Activated T-cell treated with anti-CD3 and anti-CD28 coated beads, Interleukin-2, amount 50 U/mL, for 72 hours (primary cell): ENCODE measurements around the gene SP6. TPM values are rescaled to one million over a fixed set of nuclear protein-coding genes. Genes with fewer than 3 reads are reported as not detected.

Experiments used
- ATAC-seq, 2 donors: fragments of 150-1000 bp; cut with Tn5 transposase; replicated peaks in 1 of 2; 2 replicates each; pipeline ENCODE4 v1.10.0; 2021; ENCODE audit warnings: moderate library complexity in 2 of 2, mild to moderate bottlenecking in 1 of 2
- DNase-seq, 2 donors: peaks; one replicate each; pipeline ENCODE4 v3.0.0; 2021 to 2022; ENCODE audit warnings: mixed read lengths in 1 of 2
- H3K27ac Mint-ChIP-seq: one replicate; pipeline ENCODE4 v1.8.0; 2022; ENCODE audit warnings: mild to moderate bottlenecking, moderate library complexity, mixed read lengths
- H3K27me3 Mint-ChIP-seq: one replicate; pipeline ENCODE4 v1.8.0; 2022; ENCODE audit warnings: low read depth, mixed read lengths
- H3K36me3 Mint-ChIP-seq, 2 donors: one replicate each; pipeline ENCODE4 v1.8.0; 2022; ENCODE audit warnings: mixed read lengths in 2 of 2, mild to moderate bottlenecking in 1 of 2; ENCODE audit not compliant: insufficient read depth in 2 of 2
- H3K4me1 Mint-ChIP-seq: one replicate; pipeline ENCODE4 v1.8.0; 2022; ENCODE audit warnings: low read depth, mixed read lengths
- H3K4me3 Mint-ChIP-seq, 2 donors: one replicate each; pipeline ENCODE4 v1.8.0; 2022; ENCODE audit warnings: mild to moderate bottlenecking in 2 of 2, mixed read lengths in 2 of 2, moderate library complexity in 2 of 2
- H3K9me3 Mint-ChIP-seq, 2 donors: one replicate each; pipeline ENCODE4 v1.8.0; 2022; ENCODE audit warnings: mixed read lengths in 2 of 2
- total RNA-seq, 2 donors: library from RNA; stranded (reverse); gene quantifications; one replicate each; pipeline ENCODE4 v1.2.3, GENCODE V29; 2022

Gene SP6
- total RNA-seq, 2 donors from 2014 or later = 0.12 to 0.28 TPM

- DNase-seq (no peak), ATAC-seq (no peak)
- Mint-ChIP-seq H3K4me1 (peaks cover 45% of the 10 kb centered on the region), H3K27ac (no peak overlapping the region), H3K4me3 (no peak overlapping the region), H3K27me3 (peaks cover 39% of the 10 kb centered on the region), H3K9me3 (no peaks in the 10 kb centered on the region), H3K36me3 (peaks cover 0 to 1% of the 10 kb centered on the region in 2 donors)
Measured at GRCh38 chr17:47843391-47843730, 7.6 kb downstream of the SP6 start.

DNA sequence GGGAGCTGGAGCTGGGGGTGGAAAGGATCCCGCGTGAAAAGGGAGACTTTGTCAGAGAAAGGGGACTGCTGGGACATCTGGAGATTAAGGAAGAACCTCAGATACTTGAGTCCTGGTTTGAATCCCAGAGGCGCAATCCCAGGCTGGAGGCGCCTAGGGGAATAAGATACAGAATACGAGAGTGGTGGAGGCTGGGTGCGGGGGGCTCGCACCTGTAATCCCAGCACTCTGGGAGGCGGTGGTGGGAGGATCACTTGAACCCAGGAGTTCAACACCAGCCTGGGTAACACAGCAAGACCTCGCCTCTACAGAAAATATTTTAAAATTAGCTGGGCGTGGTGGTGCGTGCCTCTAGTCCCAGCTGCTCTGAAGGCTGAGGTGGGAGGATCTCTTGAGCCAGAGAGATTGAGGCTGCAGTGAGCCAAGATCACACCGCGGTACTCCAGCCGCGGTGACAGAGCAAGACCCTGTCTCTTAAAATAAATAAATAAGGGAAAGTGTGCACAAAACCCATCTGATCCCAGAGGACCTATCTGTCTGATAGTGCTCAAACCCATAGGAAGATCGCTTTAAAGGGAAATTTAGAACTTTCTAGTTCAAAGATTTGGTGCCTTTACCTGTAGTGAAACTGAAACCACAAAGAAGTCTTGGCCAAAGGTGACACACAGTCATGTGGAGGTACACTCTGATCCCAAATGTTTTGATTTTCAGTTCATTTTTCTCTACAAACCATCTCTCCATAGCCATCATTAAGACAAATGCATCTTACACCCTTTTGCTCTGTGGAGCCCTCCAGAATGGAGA, 9.3 kb downstream of the SP6 start:
- Mint-ChIP-seq H3K27ac (peak overlapping the region; percentile 16), H3K4me1 (peaks cover 38% of the 10 kb centered on the region), H3K27me3 (peaks cover 27% of the 10 kb centered on the region), H3K4me3 (peak overlapping the region; percentile 90 to 99), H3K9me3 (no peaks in the 10 kb centered on the region), H3K36me3 (peaks cover 0 to 1% of the 10 kb centered on the region in 2 donors)
- DNase-seq (no peak), ATAC-seq (no peak)

DNA sequence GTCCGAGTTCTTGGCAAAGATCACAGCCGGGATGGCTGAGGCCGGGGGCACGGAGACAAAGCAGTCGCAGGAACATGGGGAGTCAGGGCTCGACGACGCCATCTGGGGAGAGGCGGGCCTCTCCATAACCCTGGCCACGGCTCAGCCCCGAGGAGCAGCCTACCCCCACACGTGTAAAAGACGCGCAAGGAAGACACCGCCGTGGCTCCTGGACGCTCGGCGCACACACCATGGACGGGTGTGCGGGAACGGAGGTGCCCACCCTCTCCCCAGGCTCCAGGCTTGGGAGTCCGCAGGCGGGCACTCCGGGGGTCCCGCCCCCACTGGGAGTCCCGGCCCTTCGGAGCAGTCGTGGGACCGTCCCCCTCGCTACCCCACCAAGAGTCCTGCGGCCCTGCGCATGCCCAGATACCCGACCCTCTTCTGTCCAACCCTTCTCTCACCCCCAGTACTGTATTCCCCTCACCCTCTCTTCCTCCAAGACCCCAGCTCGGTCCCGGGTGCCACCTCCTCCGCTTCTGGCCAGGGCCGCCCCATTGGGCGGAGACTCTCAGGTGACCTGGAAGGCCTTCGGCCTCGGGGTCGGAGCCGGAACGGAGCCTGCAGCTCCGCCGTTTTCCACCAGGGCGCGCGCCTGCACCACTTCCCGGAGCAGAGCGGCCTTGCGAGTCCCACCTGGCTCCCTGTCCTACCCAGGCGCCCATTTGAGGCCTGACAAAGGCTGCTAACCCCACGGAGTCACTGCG, 10.0 kb downstream of the SP6 start, which contains the start of gene SCRN2:
SCRN2 (minus strand) TSS at position 532 of the 746 bp plus-strand sequence; CDS start at position 102, 430 bp downstream.
- Mint-ChIP-seq H3K4me1 (peaks cover 38% of the 10 kb centered on the region), H3K27ac (peak within 1 kb of the TSS; percentile 27), H3K36me3 (peaks cover 0 to 1% of the 10 kb centered on the region in 2 donors), H3K9me3 (no peaks in the 10 kb centered on the region), H3K27me3 (peaks cover 19% of the 10 kb centered on the region), H3K4me3 (peak within 1 kb of the TSS; percentile 90 to 99)
- peak; percentile 93 to 97 for DNase-seq
- ATAC-seq = peak; percentile 92 to 94

DNA sequence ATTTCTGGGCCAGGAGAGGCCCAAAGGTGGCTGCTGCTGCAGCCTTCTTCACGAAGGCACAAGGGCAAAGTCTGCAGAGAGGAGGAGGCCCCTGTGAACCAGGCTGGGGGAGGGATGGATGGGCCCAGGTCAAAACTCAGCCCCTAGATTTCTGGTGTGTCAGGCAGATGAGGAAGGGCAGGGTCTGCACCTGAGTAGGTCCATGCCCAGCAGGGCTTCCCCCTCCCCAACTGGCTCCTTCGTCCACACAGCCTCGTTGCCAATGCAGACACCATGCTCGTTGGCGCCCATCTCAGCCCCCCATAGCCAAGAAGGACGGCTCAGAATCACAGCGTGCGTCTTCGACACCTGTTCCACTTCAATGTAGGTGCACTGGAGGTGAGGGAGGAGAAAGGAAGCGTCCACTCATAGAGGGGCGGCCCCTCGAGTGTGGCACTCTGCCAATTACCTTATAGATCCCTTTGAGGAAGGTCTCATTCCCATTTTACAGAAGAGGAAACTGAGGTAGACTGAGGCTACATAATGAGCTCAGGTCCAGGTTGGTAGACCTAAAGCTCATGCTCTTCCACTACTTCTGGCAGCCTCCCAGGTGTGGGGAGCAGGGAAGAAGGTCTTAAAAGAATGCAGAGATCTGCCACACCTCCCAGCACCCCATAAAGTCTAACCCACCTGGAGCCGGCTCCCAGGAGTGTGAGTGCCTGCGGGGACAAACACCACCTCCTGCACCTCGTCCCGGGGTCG, 10.8 kb downstream of the SP6 start:
- Mint-ChIP-seq H3K27me3 (peaks cover 12% of the 10 kb centered on the region), H3K9me3 (no peaks in the 10 kb centered on the region), H3K27ac (peak overlapping the region; percentile 27), H3K4me3 (peak overlapping the region; percentile 90 to 99), H3K36me3 (peaks cover 0 to 1% of the 10 kb centered on the region in 2 donors), H3K4me1 (peaks cover 44% of the 10 kb centered on the region)
- ATAC-seq (no peak), DNase-seq (no peak)

DNA sequence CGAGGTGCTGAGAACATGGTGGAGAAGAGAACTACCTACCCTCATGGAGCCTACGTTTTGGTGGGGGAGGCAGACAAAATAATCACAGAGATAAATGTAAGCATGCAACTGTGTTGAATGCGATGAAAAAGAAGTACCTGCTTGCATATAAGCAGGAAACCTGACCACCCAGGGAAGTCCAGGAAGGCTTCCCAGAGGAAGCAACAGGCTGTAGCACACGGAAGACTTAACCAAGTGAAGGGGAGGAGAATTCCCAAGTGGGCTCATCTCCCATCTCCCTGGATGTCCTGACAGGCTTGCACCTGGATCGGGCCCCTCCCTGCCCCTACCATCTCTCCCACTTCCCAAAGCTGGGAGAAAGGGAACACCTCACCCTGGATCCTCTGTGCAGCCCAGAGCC, 11.9 kb downstream of the SP6 start:
- peaks cover 0 to 1% of the 10 kb centered on the region in 2 donors for H3K36me3 Mint-ChIP-seq
- H3K27ac Mint-ChIP-seq = no peak overlapping the region
- DNase-seq (no peak), ATAC-seq (no peak)
- H3K9me3 Mint-ChIP-seq = no peaks in the 10 kb centered on the region
- H3K27me3 Mint-ChIP-seq = peaks cover 1% of the 10 kb centered on the region
- peaks cover 55% of the 10 kb centered on the region for H3K4me1 Mint-ChIP-seq
- no peak overlapping the region for H3K4me3 Mint-ChIP-seq

DNA sequence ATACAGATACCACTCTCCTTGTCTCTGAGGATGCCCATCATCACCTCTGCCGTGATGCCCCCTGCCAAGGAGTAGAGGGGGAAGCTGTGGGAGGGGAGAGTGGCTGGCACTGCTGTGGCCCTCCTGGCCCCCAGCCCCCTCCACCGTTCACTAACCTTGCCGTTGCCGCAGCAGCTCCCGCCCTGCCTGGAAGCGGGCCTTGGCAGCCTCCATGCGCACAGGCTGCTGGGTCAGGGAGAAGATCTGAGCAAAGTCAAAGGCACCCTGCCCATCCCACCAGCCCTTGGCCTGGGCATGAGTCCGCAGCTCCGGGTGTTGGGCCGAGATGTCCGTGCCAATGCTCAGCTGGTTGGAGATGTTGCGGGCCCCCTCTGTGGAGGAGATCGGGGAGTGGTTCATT, 12.3 kb downstream of the SP6 start:
- Mint-ChIP-seq H3K27ac (no peak overlapping the region), H3K4me3 (no peak overlapping the region), H3K4me1 (peaks cover 60% of the 10 kb centered on the region), H3K27me3 (no peaks in the 10 kb centered on the region), H3K36me3 (peaks cover 0 to 1% of the 10 kb centered on the region in 2 donors), H3K9me3 (no peaks in the 10 kb centered on the region)
- DNase-seq (no peak), ATAC-seq (no peak)

GRCh38 chr17:47837401-47838039, 13.4 kb downstream of the SP6 start:
- H3K4me1 Mint-ChIP-seq = peaks cover 51% of the 10 kb centered on the region
- H3K36me3 Mint-ChIP-seq = peaks cover 0 to 1% of the 10 kb centered on the region in 2 donors
- no peaks in the 10 kb centered on the region for H3K27me3 Mint-ChIP-seq
- H3K4me3 Mint-ChIP-seq = no peak overlapping the region
- no peak overlapping the region for H3K27ac Mint-ChIP-seq
- no peak for DNase-seq
- H3K9me3 Mint-ChIP-seq = no peaks in the 10 kb centered on the region
- ATAC-seq = no peak

GRCh38 chr17:47836601-47837000, 14.4 kb downstream of the SP6 start:
- no peak overlapping the region for H3K27ac Mint-ChIP-seq
- ATAC-seq (no peak), DNase-seq (no peak)
- H3K9me3 Mint-ChIP-seq = no peaks in the 10 kb centered on the region
- H3K27me3 Mint-ChIP-seq = no peaks in the 10 kb centered on the region
- no peak overlapping the region for H3K4me3 Mint-ChIP-seq
- peaks cover 0 to 1% of the 10 kb centered on the region in 2 donors for H3K36me3 Mint-ChIP-seq
- H3K4me1 Mint-ChIP-seq = peaks cover 51% of the 10 kb centered on the region

DNA sequence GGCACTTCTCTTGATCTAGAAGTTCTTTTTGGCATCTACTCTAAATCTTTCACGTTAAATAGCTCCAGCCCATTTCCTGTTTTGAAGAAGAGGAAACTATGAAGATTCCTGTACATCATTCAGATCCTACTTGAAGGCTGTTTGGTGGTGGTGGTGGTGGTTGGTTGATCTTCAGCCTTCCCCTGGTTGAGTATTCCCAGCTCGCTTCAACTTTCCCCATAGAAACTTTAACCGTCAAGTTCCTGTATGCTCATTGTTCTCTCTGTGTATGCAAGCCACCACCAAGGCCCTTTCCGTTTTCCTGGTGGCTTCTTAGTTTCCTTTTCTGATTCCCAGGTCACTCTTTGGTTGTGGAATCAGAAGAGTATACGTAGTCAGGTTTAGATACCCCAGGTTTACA, 16.2 kb downstream of the SP6 start:
- no peaks in the 10 kb centered on the region for H3K9me3 Mint-ChIP-seq
- no peaks in the 10 kb centered on the region for H3K27me3 Mint-ChIP-seq
- H3K27ac Mint-ChIP-seq = no peak overlapping the region
- H3K4me3 Mint-ChIP-seq = no peak overlapping the region
- DNase-seq (no peak), ATAC-seq (no peak)
- no peaks in the 10 kb centered on the region for H3K36me3 Mint-ChIP-seq
- peaks cover 54% of the 10 kb centered on the region for H3K4me1 Mint-ChIP-seq

GRCh38 chr17:47831934-47832327, 19.0 kb downstream of the SP6 start:
- Mint-ChIP-seq H3K4me1 (peaks cover 63% of the 10 kb centered on the region), H3K36me3 (peaks cover 2 to 4% of the 10 kb centered on the region in 2 donors), H3K9me3 (no peaks in the 10 kb centered on the region), H3K27ac (no peak overlapping the region), H3K27me3 (no peaks in the 10 kb centered on the region), H3K4me3 (peak overlapping the region; percentile 93 to 96)
- ATAC-seq (peak in 1 of 2 donors; percentile 5), DNase-seq (no peak)

DNA sequence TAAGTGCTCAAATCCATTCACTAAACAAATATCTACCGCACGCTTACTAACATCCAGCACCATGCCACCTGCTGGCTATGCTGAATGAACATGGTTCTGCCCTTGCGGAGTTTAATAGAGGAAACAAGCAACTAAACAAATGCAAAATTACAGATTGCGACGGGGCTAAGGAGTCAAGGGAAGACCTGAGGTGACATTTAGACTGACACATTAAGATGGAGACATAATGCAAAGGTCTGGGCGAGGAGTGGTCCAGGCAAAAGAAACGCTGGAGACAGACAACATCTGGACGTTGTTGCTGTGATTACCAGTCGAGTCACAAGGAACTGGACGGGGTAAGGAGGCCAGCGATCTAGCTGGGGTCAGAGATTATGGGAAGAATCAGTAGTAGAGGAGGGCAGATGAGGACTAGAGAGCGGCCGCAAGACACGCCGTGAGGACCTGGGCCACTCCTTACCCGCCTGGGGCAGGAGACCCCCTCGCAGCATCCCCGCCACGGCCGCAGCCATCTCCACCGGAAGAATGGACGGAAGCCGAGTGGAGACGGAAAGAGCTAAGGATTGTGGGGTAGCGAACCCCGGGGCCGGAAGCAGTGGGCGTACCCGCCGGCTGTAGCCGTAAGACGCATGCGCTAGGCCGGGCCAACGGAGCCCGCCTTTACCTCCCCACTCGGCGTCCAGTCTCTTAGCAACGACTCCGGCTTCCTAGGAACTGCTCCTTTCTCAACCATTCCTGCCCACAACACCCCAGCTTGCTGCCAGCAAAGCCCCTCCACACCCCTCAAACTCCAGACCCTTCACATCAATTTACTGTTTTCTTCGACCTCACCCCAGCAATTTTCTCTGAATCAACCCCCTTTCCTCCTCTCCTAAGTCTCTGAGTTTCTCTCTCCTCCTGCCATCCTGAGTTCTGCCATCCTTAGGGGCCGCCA, 19.7 kb downstream of the SP6 start, which contains the start of the genes LRRC46 and MRPL10:
LRRC46 (plus strand) TSS at position 668 of the 931 bp plus-strand sequence. CDS start 320 bp downstream, outside the sequence.
MRPL10 (minus strand) TSS at position 539 of the 931 bp plus-strand sequence; CDS start at position 509, 30 bp downstream.
- ATAC-seq = peak; percentile 90 to 94
- peaks cover 63% of the 10 kb centered on the region for H3K4me1 Mint-ChIP-seq
- H3K4me3 Mint-ChIP-seq = peak within 1 kb of the TSS; percentile 93 to 96
- H3K9me3 Mint-ChIP-seq = no peaks in the 10 kb centered on the region
- peak; percentile 94 for DNase-seq
- H3K36me3 Mint-ChIP-seq = peaks cover 7 to 8% of the 10 kb centered on the region in 2 donors
- peak within 1 kb of the TSS; percentile 94 for H3K27ac Mint-ChIP-seq
- no peaks in the 10 kb centered on the region for H3K27me3 Mint-ChIP-seq
